ENCODE data around the gene MYPOP. TPM values are rescaled to one million over a fixed set of nuclear protein-coding genes. Genes with fewer than 3 reads are reported as not detected.

Gene MYPOP
- total and polyA plus RNA-seq, 12 donors = 7.1 to 17.0 (median 10.0) TPM

DNA sequence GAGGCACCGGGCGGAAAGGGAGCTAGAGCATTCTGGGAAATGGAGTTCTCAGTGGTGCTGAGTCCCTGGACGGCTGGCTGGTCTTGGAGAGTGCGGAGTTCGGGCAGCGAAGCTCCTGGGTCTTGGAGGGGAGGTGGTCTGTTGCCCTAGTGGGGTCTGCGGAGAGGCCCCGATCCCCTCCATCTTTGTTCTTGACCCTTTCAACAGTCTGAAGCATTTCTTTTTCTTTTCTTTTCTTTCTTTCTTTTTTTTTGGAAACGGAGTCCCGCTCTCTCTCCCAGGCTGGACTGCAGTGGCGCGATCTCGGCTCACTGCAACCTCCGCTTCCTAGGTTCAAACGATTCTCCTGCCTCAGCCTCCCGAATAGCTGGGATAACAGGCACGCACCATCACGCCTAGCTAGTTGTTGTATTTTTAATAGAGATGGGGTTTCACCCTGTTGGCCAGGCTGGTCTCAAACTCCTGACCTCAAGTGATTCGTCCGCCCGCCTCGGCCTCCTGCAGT, 39.0 kb downstream of the MYPOP start:
- peak overlapping the region; percentile 8 to 100 (median 88) for H3K4me3 ChIP-seq
- TF ChIP-seq, protein P1, sequence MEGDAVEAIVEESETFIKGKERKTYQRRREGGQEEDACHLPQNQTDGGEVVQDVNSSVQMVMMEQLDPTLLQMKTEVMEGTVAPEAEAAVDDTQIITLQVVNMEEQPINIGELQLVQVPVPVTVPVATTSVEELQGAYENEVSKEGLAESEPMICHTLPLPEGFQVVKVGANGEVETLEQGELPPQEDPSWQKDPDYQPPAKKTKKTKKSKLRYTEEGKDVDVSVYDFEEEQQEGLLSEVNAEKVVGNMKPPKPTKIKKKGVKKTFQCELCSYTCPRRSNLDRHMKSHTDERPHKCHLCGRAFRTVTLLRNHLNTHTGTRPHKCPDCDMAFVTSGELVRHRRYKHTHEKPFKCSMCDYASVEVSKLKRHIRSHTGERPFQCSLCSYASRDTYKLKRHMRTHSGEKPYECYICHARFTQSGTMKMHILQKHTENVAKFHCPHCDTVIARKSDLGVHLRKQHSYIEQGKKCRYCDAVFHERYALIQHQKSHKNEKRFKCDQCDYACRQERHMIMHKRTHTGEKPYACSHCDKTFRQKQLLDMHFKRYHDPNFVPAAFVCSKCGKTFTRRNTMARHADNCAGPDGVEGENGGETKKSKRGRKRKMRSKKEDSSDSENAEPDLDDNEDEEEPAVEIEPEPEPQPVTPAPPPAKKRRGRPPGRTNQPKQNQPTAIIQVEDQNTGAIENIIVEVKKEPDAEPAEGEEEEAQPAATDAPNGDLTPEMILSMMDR (IDR thresholded peaks at IDR 0.05) = no peak
- H3K4me1 ChIP-seq = peaks cover 0 to 33% (median 25%) of the 10 kb centered on the region in 9 donors
- no peaks in the 10 kb centered on the region for H3K9me3 ChIP-seq
- H3K27ac ChIP-seq = peak overlapping the region in 1 of 10 donors; percentile 95
- 2 to 4% methylated on average over 22 of the region's 22 CpGs for WGBS, 2 donors
- intact Hi-C loops (cut with DNase I) = loop anchor here in 2 of 10 donors (1.0 to 5.0 kb wide), 2 partner anchors 23 to 134 kb away; partner anchors contain the start of genes CCDC61 (in 1 of the 2) and IRF2BP1 (in 1 of the 2)
- DNase-seq (no peak), ATAC-seq (no peak)
- peaks cover 0 to 31% (median 23%) of the 10 kb centered on the region in 7 donors for H3K27me3 ChIP-seq
- peaks cover 0 to 35% (median 0%) of the 10 kb centered on the region in 9 donors for H3K36me3 ChIP-seq

DNA sequence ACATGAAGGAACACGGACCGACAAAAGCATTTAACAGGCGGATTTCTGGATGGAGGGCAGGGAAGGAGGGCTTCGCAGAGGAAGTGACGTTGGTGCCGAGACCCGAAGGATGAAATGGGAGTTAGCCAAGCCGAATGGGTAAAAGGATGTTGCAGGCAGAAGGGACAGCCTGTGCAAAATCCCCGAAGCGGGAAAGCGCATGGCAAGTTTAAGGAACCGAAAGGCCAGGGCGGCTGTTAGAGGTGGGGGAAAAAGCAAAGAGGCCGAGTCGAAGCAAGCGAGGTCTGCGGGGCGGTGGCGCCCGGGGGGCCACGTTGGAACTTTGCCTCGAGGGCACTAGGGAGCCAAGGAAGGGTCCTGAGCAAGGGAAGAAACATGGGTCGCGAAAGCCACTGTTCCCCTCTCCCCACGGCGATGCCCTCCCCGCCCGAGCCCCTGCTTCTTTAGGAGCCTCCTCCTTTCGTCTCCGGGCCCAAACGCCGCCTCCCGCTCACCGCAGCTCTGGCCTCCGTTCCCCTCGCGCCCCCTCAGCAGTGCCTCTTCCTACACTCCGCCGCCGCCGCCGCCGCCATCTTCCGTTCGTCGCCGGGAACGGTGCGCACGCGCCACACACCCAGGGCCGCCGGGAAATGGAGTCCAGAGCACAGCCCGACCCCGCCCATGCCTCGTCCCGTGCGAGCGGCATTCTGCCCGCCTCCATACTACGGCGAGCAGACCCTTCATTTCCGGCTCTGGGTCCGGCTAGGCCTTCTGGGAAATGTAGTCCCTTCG, 39.7 kb downstream of the MYPOP start, which contains the start of gene SYMPK:
Gene SYMPK, minus strand, starts transcription at position 584 of the 771 bp plus-strand sequence. CDS start 8,652 bp downstream, outside the sequence.
- H3K36me3 ChIP-seq = peaks cover 0 to 42% (median 0%) of the 10 kb centered on the region in 9 donors
- H3K9me3 ChIP-seq = no peaks in the 10 kb centered on the region
- intact Hi-C loops (cut with DNase I) = loop anchor here in 2 of 10 donors (1.0 to 5.0 kb wide), 2 partner anchors 24 to 135 kb away; partner anchors contain the start of genes CCDC61 (in 1 of the 2) and IRF2BP1 (in 1 of the 2)
- peaks cover 0 to 33% (median 25%) of the 10 kb centered on the region in 9 donors for H3K4me1 ChIP-seq
- DNase-seq = peak; percentile 99
- peak within 1 kb of the TSS; percentile 84 to 100 (median 88) for H3K4me3 ChIP-seq
- WGBS, 2 donors = 0 to 1% methylated on average over 60 to 65 of the region's 65 CpGs
- peaks cover 0 to 31% (median 23%) of the 10 kb centered on the region in 7 donors for H3K27me3 ChIP-seq
- TF ChIP-seq, protein P1 (IDR thresholded peaks at IDR 0.05) = no peak
- peak within 1 kb of the TSS; percentile 76 to 96 (median 90) for H3K27ac ChIP-seq
- ATAC-seq = peak; percentile 99 to 100 (median 99)

DNA sequence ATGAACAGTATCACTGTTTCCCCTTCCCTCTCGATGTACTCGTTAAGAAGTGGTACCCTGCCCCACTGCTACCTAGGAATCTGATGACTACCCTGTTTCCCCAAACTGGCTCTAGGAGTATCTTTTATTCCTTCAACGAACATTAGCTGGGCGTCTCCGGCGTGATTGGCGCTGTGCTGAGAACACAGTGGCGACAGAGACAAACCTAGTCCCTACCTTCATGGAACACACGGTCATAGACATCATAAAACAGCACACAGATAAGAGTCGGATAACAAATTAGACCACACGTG, 40.2 kb downstream of the MYPOP start:
- peak in 3 of 8 donors; percentile 0 to 5 (median 4) for ATAC-seq
- TF ChIP-seq, protein P1 (IDR thresholded peaks at IDR 0.05) = no peak
- H3K9me3 ChIP-seq = no peaks in the 10 kb centered on the region
- peak overlapping the region in 9 of 10 donors; percentile 87 to 96 (median 90) for H3K27ac ChIP-seq
- peaks cover 0 to 43% (median 0%) of the 10 kb centered on the region in 9 donors for H3K36me3 ChIP-seq
- WGBS, 2 donors = 1% methylated on average over 11 of the region's 11 CpGs
- H3K4me3 ChIP-seq = peak overlapping the region; percentile 84 to 100 (median 88)
- peaks cover 0 to 31% (median 23%) of the 10 kb centered on the region in 7 donors for H3K27me3 ChIP-seq
- no peak for DNase-seq
- peaks cover 0 to 33% (median 25%) of the 10 kb centered on the region in 9 donors for H3K4me1 ChIP-seq
- intact Hi-C loops (cut with DNase I) = loop anchor here in 1 of 10 donors (5.0 kb wide), 1 partner anchor 135 kb away; the partner anchor contains the start of gene CCDC61

All from heart right ventricle (tissue), 16 donors.